T-helper 2 cell treated with Interferon-gamma antibody and Interleukin-4, amounts not matched to agents 5 μg/mL and 100 μg/mL, for 36 hours (primary cell): ENCODE measurements around the gene TTPAL.
A peak's percentile ranks its signal among the peaks of the same experiment; 100 is the strongest.

Experiments used
- DNase-seq: peaks from one replicate; pipeline ENCODE4 v3.0.0; 2021; ENCODE audit warnings: low spot score
- H3K27ac Mint-ChIP-seq: one replicate; pipeline ENCODE4 v1.8.0; 2021; ENCODE audit warnings: mild to moderate bottlenecking, mixed read lengths
- H3K27me3 Mint-ChIP-seq: one replicate; pipeline ENCODE4 v1.8.0; 2021; ENCODE audit warnings: low read depth, mixed read lengths
- H3K36me3 Mint-ChIP-seq: one replicate; pipeline ENCODE4 v1.8.0; 2021; ENCODE audit warnings: low read depth, mixed read lengths
- H3K4me1 Mint-ChIP-seq: one replicate; pipeline ENCODE4 v1.8.0; 2021; ENCODE audit warnings: low read depth, mixed read lengths
- H3K4me3 Mint-ChIP-seq: one replicate; pipeline ENCODE4 v1.8.0; 2022; ENCODE audit warnings: mild to moderate bottlenecking, moderate library complexity, mixed read lengths
- H3K9me3 Mint-ChIP-seq: one replicate; pipeline ENCODE4 v1.8.0; 2021; ENCODE audit warnings: mixed read lengths

TTPAL gene

GRCh38 chr20:44517454-44517853, 41.8 kb downstream of the TTPAL start:
- DNase-seq: no peak
- peaks cover 31% of the 10 kb centered on the region for H3K4me1 Mint-ChIP-seq
- H3K9me3 Mint-ChIP-seq: no peaks in the 10 kb centered on the region
- H3K36me3 Mint-ChIP-seq: peaks cover 16% of the 10 kb centered on the region
- no peaks in the 10 kb centered on the region for H3K27me3 Mint-ChIP-seq
- H3K27ac Mint-ChIP-seq: no peak overlapping the region
- no peak overlapping the region for H3K4me3 Mint-ChIP-seq

- no peaks in the 10 kb centered on the region for H3K9me3 Mint-ChIP-seq
- H3K36me3 Mint-ChIP-seq: peaks cover 11% of the 10 kb centered on the region
- DNase-seq: no peak
- H3K27me3 Mint-ChIP-seq: no peaks in the 10 kb centered on the region
- no peak overlapping the region for H3K27ac Mint-ChIP-seq
- no peak overlapping the region for H3K4me3 Mint-ChIP-seq
- H3K4me1 Mint-ChIP-seq: peaks cover 31% of the 10 kb centered on the region
Measured at GRCh38 chr20:44518248-44518647, 42.6 kb downstream of the TTPAL start.

GRCh38 chr20:44520881-44521280, 45.2 kb downstream of the TTPAL start:
- Mint-ChIP-seq H3K27me3 (no peaks in the 10 kb centered on the region), H3K27ac (no peak overlapping the region), H3K36me3 (peaks cover 5% of the 10 kb centered on the region), H3K4me3 (peak overlapping the region; percentile 84), H3K9me3 (no peaks in the 10 kb centered on the region), H3K4me1 (peaks cover 25% of the 10 kb centered on the region)
- DNase-seq: no peak

GRCh38 chr20:44521484-44522481, 46.1 kb downstream of the TTPAL start, which contains the start of gene SERINC3:
SERINC3 (minus strand) TSS chr20:44522070; CDS start chr20:44521951, 119 bp downstream.
- Mint-ChIP-seq H3K27me3 (no peaks in the 10 kb centered on the region), H3K36me3 (peaks cover 5% of the 10 kb centered on the region), H3K4me3 (peak within 1 kb of the TSS; percentile 84), H3K9me3 (no peaks in the 10 kb centered on the region), H3K4me1 (peaks cover 25% of the 10 kb centered on the region), H3K27ac (peak within 1 kb of the TSS; percentile 92)
- peak; percentile 95 for DNase-seq

- H3K4me3 Mint-ChIP-seq: peak overlapping the region; percentile 84
- no peaks in the 10 kb centered on the region for H3K27me3 Mint-ChIP-seq
- H3K9me3 Mint-ChIP-seq: no peaks in the 10 kb centered on the region
- peaks cover 24% of the 10 kb centered on the region for H3K4me1 Mint-ChIP-seq
- no peak for DNase-seq
- peak overlapping the region; percentile 55 for H3K27ac Mint-ChIP-seq
- peaks cover 5% of the 10 kb centered on the region for H3K36me3 Mint-ChIP-seq
Measured at GRCh38 chr20:44522841-44523240, 47.2 kb downstream of the TTPAL start.

- Mint-ChIP-seq H3K27ac (no peak overlapping the region), H3K4me3 (no peak overlapping the region), H3K4me1 (peaks cover 21% of the 10 kb centered on the region), H3K36me3 (peaks cover 4% of the 10 kb centered on the region), H3K27me3 (no peaks in the 10 kb centered on the region), H3K9me3 (no peaks in the 10 kb centered on the region)
- DNase-seq: no peak
Measured at GRCh38 chr20:44523746-44524145, 48.1 kb downstream of the TTPAL start.

- H3K27ac Mint-ChIP-seq: no peak overlapping the region
- H3K4me3 Mint-ChIP-seq: no peak overlapping the region
- no peaks in the 10 kb centered on the region for H3K36me3 Mint-ChIP-seq
- H3K27me3 Mint-ChIP-seq: no peaks in the 10 kb centered on the region
- H3K4me1 Mint-ChIP-seq: peaks cover 12% of the 10 kb centered on the region
- no peak for DNase-seq
- no peaks in the 10 kb centered on the region for H3K9me3 Mint-ChIP-seq
Measured at GRCh38 chr20:44526129-44526528, 50.5 kb downstream of the TTPAL start.

GRCh38 chr20:44527716-44528199, 52.1 kb downstream of the TTPAL start:
- H3K9me3 Mint-ChIP-seq: no peaks in the 10 kb centered on the region
- no peak overlapping the region for H3K4me3 Mint-ChIP-seq
- peaks cover 6% of the 10 kb centered on the region for H3K4me1 Mint-ChIP-seq
- no peaks in the 10 kb centered on the region for H3K36me3 Mint-ChIP-seq
- no peak for DNase-seq
- H3K27ac Mint-ChIP-seq: no peak overlapping the region
- no peaks in the 10 kb centered on the region for H3K27me3 Mint-ChIP-seq

- H3K9me3 Mint-ChIP-seq: no peaks in the 10 kb centered on the region
- H3K27me3 Mint-ChIP-seq: no peaks in the 10 kb centered on the region
- peaks cover 4% of the 10 kb centered on the region for H3K4me1 Mint-ChIP-seq
- H3K27ac Mint-ChIP-seq: no peak overlapping the region
- DNase-seq: no peak
- H3K4me3 Mint-ChIP-seq: no peak overlapping the region
- H3K36me3 Mint-ChIP-seq: no peaks in the 10 kb centered on the region
Measured at GRCh38 chr20:44528309-44528708, 52.6 kb downstream of the TTPAL start.

- H3K9me3 Mint-ChIP-seq: no peaks in the 10 kb centered on the region
- H3K27ac Mint-ChIP-seq: no peak overlapping the region
- H3K27me3 Mint-ChIP-seq: peaks cover 11% of the 10 kb centered on the region
- H3K4me1 Mint-ChIP-seq: peaks cover 7% of the 10 kb centered on the region
- no peaks in the 10 kb centered on the region for H3K36me3 Mint-ChIP-seq
- DNase-seq: no peak
- no peak overlapping the region for H3K4me3 Mint-ChIP-seq
Measured at GRCh38 chr20:44532259-44532980, 56.7 kb downstream of the TTPAL start.

- no peak for DNase-seq
- H3K9me3 Mint-ChIP-seq: no peaks in the 10 kb centered on the region
- H3K27me3 Mint-ChIP-seq: peaks cover 11% of the 10 kb centered on the region
- H3K27ac Mint-ChIP-seq: no peak overlapping the region
- H3K36me3 Mint-ChIP-seq: no peaks in the 10 kb centered on the region
- H3K4me1 Mint-ChIP-seq: peaks cover 7% of the 10 kb centered on the region
- no peak overlapping the region for H3K4me3 Mint-ChIP-seq
Measured at GRCh38 chr20:44532981-44533331, 57.3 kb downstream of the TTPAL start.

GRCh38 chr20:44533928-44534327, 58.3 kb downstream of the TTPAL start:
- DNase-seq: no peak
- Mint-ChIP-seq H3K4me1 (peaks cover 7% of the 10 kb centered on the region), H3K9me3 (no peaks in the 10 kb centered on the region), H3K36me3 (no peaks in the 10 kb centered on the region), H3K4me3 (no peak overlapping the region), H3K27ac (no peak overlapping the region), H3K27me3 (peaks cover 11% of the 10 kb centered on the region)

- H3K27me3 Mint-ChIP-seq: peaks cover 11% of the 10 kb centered on the region
- no peak overlapping the region for H3K4me3 Mint-ChIP-seq
- DNase-seq: no peak
- H3K9me3 Mint-ChIP-seq: no peaks in the 10 kb centered on the region
- no peak overlapping the region for H3K27ac Mint-ChIP-seq
- H3K4me1 Mint-ChIP-seq: peaks cover 6% of the 10 kb centered on the region
- no peaks in the 10 kb centered on the region for H3K36me3 Mint-ChIP-seq
Measured at GRCh38 chr20:44536175-44536574, 60.5 kb downstream of the TTPAL start.

GRCh38 chr20:44537993-44538392, 62.3 kb downstream of the TTPAL start:
- no peak overlapping the region for H3K27ac Mint-ChIP-seq
- H3K27me3 Mint-ChIP-seq: peaks cover 11% of the 10 kb centered on the region
- H3K4me1 Mint-ChIP-seq: peaks cover 3% of the 10 kb centered on the region
- H3K36me3 Mint-ChIP-seq: no peaks in the 10 kb centered on the region
- H3K9me3 Mint-ChIP-seq: no peaks in the 10 kb centered on the region
- H3K4me3 Mint-ChIP-seq: no peak overlapping the region
- no peak for DNase-seq
